CD14-positive monocyte (primary cell): Measurements from ENCODE around the gene CCDC170. TPM values are rescaled to one million over a fixed set of nuclear protein-coding genes. Genes with fewer than 3 reads are reported as not detected.

Source experiments
- DNase-seq, 3 donors: peaks; one replicate each; pipeline ENCODE4 v3.0.0-alpha.2; 2011 to 2022
- H2AFZ ChIP-seq: 2 replicates; pipeline ENCODE4 v1.6.0; 2012; ENCODE audit warnings: mild to moderate bottlenecking, low read depth, low read length, inconsistent platforms; ENCODE audit not compliant: insufficient read depth, poor library complexity, severe bottlenecking
- H3K27ac ChIP-seq, 2 donors: 1 replicate in 1 of 2; 2 replicates in 1 of 2; pipeline ENCODE4 v1.5.1; 2012 to 2013; ENCODE audit warnings: low read length in 2 of 2, control low read depth in 1 of 2, inconsistent platforms in 1 of 2, low read depth in 1 of 2, mild to moderate bottlenecking in 1 of 2
- H3K27me3 ChIP-seq, 2 donors: one replicate each; pipeline versions ENCODE4 v1.6.0 to v1.6.1; 2011 to 2013; ENCODE audit warnings: low read length in 2 of 2; ENCODE audit not compliant: control insufficient read depth in 2 of 2, insufficient read depth in 2 of 2
- H3K36me3 ChIP-seq, 2 donors: replicated peaks in 1 of 2; 1 replicate in 1 of 2; 2 replicates in 1 of 2; pipeline versions ENCODE4 v1.5.1 to v1.6.1; 2012 to 2013; ENCODE audit warnings: low read length in 2 of 2, control low read depth in 1 of 2, inconsistent platforms in 1 of 2, mild to moderate bottlenecking in 1 of 2; ENCODE audit not compliant: insufficient read depth in 2 of 2, control insufficient read depth in 1 of 2
- H3K4me1 ChIP-seq, 2 donors: 1 replicate in 1 of 2; 2 replicates in 1 of 2; pipeline versions ENCODE4 v1.5.1 to v1.6.1; 2012 to 2013; ENCODE audit warnings: low read length in 2 of 2, control low read depth in 1 of 2, inconsistent platforms in 1 of 2, mild to moderate bottlenecking in 1 of 2, moderate library complexity in 1 of 2; ENCODE audit not compliant: insufficient read depth in 2 of 2, control insufficient read depth in 1 of 2
- H3K4me2 ChIP-seq: replicated peaks from 2 replicates; pipeline ENCODE3; 2012; ENCODE audit warnings: low read length, moderate library complexity, mild to moderate bottlenecking; ENCODE audit not compliant: poor library complexity, severe bottlenecking; ENCODE audit errors: extremely low read depth
- H3K4me3 ChIP-seq, 3 experiments: fragments of 200-600 bp in 1 of 3; sonication (generic) in 1 of 3; replicated peaks in 1 of 3; 1 replicate in 2 of 3; 2 replicates in 1 of 3; pipeline ENCODE4 v1.5.1; 2011 to 2013; ENCODE audit warnings: low read length in 3 of 3, mild to moderate bottlenecking in 3 of 3, control low read depth in 2 of 3, low read depth in 2 of 3, inconsistent platforms in 1 of 3, moderate library complexity in 1 of 3
- H3K79me2 ChIP-seq: 2 replicates; pipeline ENCODE4 v1.6.0; 2012; ENCODE audit warnings: mild to moderate bottlenecking, control low read depth, inconsistent platforms, low read length, moderate library complexity; ENCODE audit not compliant: insufficient read depth
- H3K9ac ChIP-seq: 2 replicates; pipeline ENCODE4 v1.6.0; 2017; ENCODE audit warnings: low read length, mild to moderate bottlenecking; ENCODE audit not compliant: insufficient read depth, poor library complexity, severe bottlenecking
- H3K9me3 ChIP-seq, 2 donors: replicated peaks in 1 of 2; 1 replicate in 1 of 2; 2 replicates in 1 of 2; pipeline versions ENCODE4 v1.5.1 to v1.6.1; 2012 to 2013; ENCODE audit warnings: low read length in 2 of 2, control low read depth in 1 of 2; ENCODE audit not compliant: control insufficient read depth in 1 of 2, insufficient read depth in 1 of 2
- H4K20me1 ChIP-seq: 2 replicates; pipeline ENCODE4 v1.6.0; 2012; ENCODE audit warnings: mild to moderate bottlenecking, low read length, control low read depth, moderate library complexity; ENCODE audit not compliant: insufficient read depth
- H3K27ac Mint-ChIP-seq, 7 donors: one replicate each; pipeline ENCODE4 v1.8.0; 2020; ENCODE audit warnings: mild to moderate bottlenecking in 7 of 7, mixed read lengths in 7 of 7, moderate library complexity in 6 of 7, inconsistent platforms in 2 of 7
- H3K27me3 Mint-ChIP-seq, 3 donors: one replicate each; pipeline ENCODE4 v1.8.0; 2021 to 2022; ENCODE audit warnings: low read depth in 3 of 3, mild to moderate bottlenecking in 3 of 3, mixed read lengths in 3 of 3, moderate library complexity in 3 of 3, inconsistent platforms in 1 of 3
- H3K36me3 Mint-ChIP-seq, 2 donors: one replicate each; pipeline ENCODE4 v1.8.0; 2020; ENCODE audit warnings: mixed read lengths in 2 of 2, inconsistent platforms in 1 of 2, mild to moderate bottlenecking in 1 of 2
- H3K4me1 Mint-ChIP-seq: one replicate; pipeline ENCODE4 v1.8.0; 2020; ENCODE audit warnings: mild to moderate bottlenecking, mixed read lengths
- H3K4me3 Mint-ChIP-seq, 2 donors: one replicate each; pipeline ENCODE4 v1.8.0; 2020; ENCODE audit warnings: mild to moderate bottlenecking in 2 of 2, mixed read lengths in 2 of 2, moderate library complexity in 1 of 2
- H3K9me3 Mint-ChIP-seq, 7 donors: one replicate each; pipeline ENCODE4 v1.8.0; 2020 to 2022; ENCODE audit warnings: mixed read lengths in 7 of 7, mild to moderate bottlenecking in 6 of 7, moderate library complexity in 6 of 7, inconsistent platforms in 2 of 7
- WGBS: methylation state at CpG from one replicate; pipeline ENCODE4 v1.1.5; 2013; ENCODE audit warnings: missing lambda C conversion rate; ENCODE audit not compliant: insufficient coverage; 5-methylcytosine and 5-hydroxymethylcytosine counted together
- intact Hi-C, 2 donors: fragments of 100-400 bp; cut with micrococcal nuclease; formaldehyde crosslinking; loops; one replicate each; pipeline versions ENCODE4 v1.15.0 to v1.15.1; 2023
- polyA minus RNA-seq: library from RNA; depleted of rRNA, polyadenylated mRNA; stranded (reverse); fragments of >200 nt; gene quantifications from 2 replicates; pipeline ENCODE4 v1.2.3, GENCODE V29; 2012
- polyA plus RNA-seq, 3 donors: library from polyadenylated mRNA; depleted of rRNA in 1 of 3; unstranded in 2 of 3; stranded (reverse) in 1 of 3; fragments of 300-500 nt in 2 of 3; fragments of >200 nt in 1 of 3; fragmentation: Illumina TruSeq in 2 of 3; gene quantifications; 1 replicate in 2 of 3; 2 replicates in 1 of 3; pipeline ENCODE4 v1.2.3, GENCODE V29; 2012 to 2021
- total RNA-seq, 12 experiments: library from RNA in 1 of 12; stranded (reverse) in 1 of 12; fragments of 120-200 nt in 1 of 12; gene quantifications; one replicate each; pipeline ENCODE4 v1.2.4 and lab custom pipeline; 2013 to 2026; ENCODE audit warnings: mixed read lengths in 6 of 12, inconsistent platforms in 1 of 12
- TF ChIP-seq, protein P1 (sequence below): fragments of 200-600 bp; IDR thresholded peaks from one replicate; pipeline ENCODE4 v1.8.0; 2022; ENCODE audit warnings: antibody characterized with exemption, mild to moderate bottlenecking

Gene CCDC170
- total RNA-seq (2013) = 10.8 TPM
- 1 to 10 TPM; 4.2 to 7.0 (median 6.3) TPM for polyA plus RNA-seq
- polyA minus RNA-seq = 1.4 and 5.5 TPM in 2 replicates
- total RNA-seq (lab: John Stamatoyannopoulos, UW) = 1.2 to 14.2 (median 9.1) reads per million in 11 experiments

- peaks cover 0 to 6% (median 5%) of the 10 kb centered on the region in 3 donors for H3K27me3 Mint-ChIP-seq
- peak within 1 kb of the TSS; percentile 89 to 96 (median 93) for H3K27ac Mint-ChIP-seq
- peak; percentile 37 to 44 (median 38) for DNase-seq
- H3K9me3 Mint-ChIP-seq = no peaks in the 10 kb centered on the region
- Histone ChIP-seq H3K79me2 (peaks cover 11% of the 10 kb centered on the region), H3K4me3 (peak within 1 kb of the TSS; percentile 87 to 91 (median 88)), H3K9ac (peak within 1 kb of the TSS; percentile 90), H3K27ac (peak within 1 kb of the TSS; percentile 91 to 95), H4K20me1 (no peaks in the 10 kb centered on the region), H3K27me3 (no peaks in the 10 kb centered on the region), H3K4me1 (peaks cover 45 to 54% of the 10 kb centered on the region in 2 donors), H3K4me2 (peak within 1 kb of the TSS; percentile 91), H2AFZ (peak within 1 kb of the TSS; percentile 94), H3K9me3 (no peaks in the 10 kb centered on the region), H3K36me3 (no peaks in the 10 kb centered on the region)
- no peaks in the 10 kb centered on the region for H3K36me3 Mint-ChIP-seq
- WGBS = under 1% methylated on average over 58 of the region's 58 CpGs
- H3K4me1 Mint-ChIP-seq = peaks cover 46% of the 10 kb centered on the region
- intact Hi-C loops = loop anchor here in 1 of 2 donors (2.0 to 5.0 kb wide), 2 partner anchors 17 to 42 kb away; partner anchors contain the start of gene RMND1
- H3K4me3 Mint-ChIP-seq = peak within 1 kb of the TSS; percentile 92 to 97
- TF ChIP-seq, protein P1, sequence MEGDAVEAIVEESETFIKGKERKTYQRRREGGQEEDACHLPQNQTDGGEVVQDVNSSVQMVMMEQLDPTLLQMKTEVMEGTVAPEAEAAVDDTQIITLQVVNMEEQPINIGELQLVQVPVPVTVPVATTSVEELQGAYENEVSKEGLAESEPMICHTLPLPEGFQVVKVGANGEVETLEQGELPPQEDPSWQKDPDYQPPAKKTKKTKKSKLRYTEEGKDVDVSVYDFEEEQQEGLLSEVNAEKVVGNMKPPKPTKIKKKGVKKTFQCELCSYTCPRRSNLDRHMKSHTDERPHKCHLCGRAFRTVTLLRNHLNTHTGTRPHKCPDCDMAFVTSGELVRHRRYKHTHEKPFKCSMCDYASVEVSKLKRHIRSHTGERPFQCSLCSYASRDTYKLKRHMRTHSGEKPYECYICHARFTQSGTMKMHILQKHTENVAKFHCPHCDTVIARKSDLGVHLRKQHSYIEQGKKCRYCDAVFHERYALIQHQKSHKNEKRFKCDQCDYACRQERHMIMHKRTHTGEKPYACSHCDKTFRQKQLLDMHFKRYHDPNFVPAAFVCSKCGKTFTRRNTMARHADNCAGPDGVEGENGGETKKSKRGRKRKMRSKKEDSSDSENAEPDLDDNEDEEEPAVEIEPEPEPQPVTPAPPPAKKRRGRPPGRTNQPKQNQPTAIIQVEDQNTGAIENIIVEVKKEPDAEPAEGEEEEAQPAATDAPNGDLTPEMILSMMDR = no peak
Measured at GRCh38 chr6:151493804-151494234, at the start of gene CCDC170. Gene CCDC170 (plus strand): TSS chr6:151494017. CDS start chr6:151494129, 112 bp downstream.

DNA sequence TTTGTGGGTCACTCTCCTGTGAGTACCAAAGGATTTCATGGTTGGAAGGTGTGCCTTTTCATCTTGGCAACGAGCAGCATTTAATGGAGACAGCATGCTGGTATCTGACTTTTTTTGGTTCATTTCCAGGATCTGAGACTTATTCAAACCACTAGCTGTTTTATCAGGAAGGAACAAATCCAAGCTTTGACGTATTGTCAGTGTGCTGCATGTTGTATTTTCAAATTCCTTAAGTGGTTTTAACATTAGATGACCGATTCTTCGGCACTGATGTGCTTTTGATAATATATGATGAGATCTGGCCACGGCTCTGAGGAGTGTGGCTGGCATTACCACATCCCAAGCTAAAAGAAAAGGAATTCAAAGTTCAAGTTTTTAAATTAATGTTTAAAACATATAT lies 48.3 kb upstream of the CCDC170 start:
- Histone ChIP-seq H3K27me3 (no peaks in the 10 kb centered on the region), H3K4me2 (no peak overlapping the region), H4K20me1 (peaks cover 4% of the 10 kb centered on the region), H2AFZ (no peak overlapping the region), H3K27ac (no peak overlapping the region), H3K4me3 (no peak overlapping the region), H3K4me1 (no peaks in the 10 kb centered on the region), H3K9me3 (no peaks in the 10 kb centered on the region), H3K9ac (no peak overlapping the region), H3K79me2 (peaks cover 85% of the 10 kb centered on the region), H3K36me3 (peaks cover 14 to 40% of the 10 kb centered on the region in 2 donors)
- WGBS = no CpG with 5 or more reads among the region's 5 CpGs
- Mint-ChIP-seq H3K36me3 (peaks cover 17 to 26% of the 10 kb centered on the region in 2 donors), H3K27ac (no peak overlapping the region), H3K27me3 (no peaks in the 10 kb centered on the region), H3K4me3 (no peak overlapping the region), H3K9me3 (peaks cover 0 to 2% (median 0%) of the 10 kb centered on the region in 7 donors), H3K4me1 (peaks cover 13% of the 10 kb centered on the region)
- DNase-seq = no peak
- TF ChIP-seq, protein P1 = no peak
- intact Hi-C loops = no loop called here
